ENCODE measurements around the gene TRIM37. TPM values are rescaled to one million over a fixed set of nuclear protein-coding genes. Genes with fewer than 3 reads are reported as not detected.

TRIM37 gene
- total RNA-seq, 1 experiment from 2014 or later, result 62.3 TPM

GRCh38 chr17:59067756-59068155 lies 38.9 kb downstream of the TRIM37 start (continued):
- no peak for TF ChIP-seq ZBTB21 (CRISPR knock-in tag; IDR thresholded peaks at IDR 0.05; ENCODE audit: borderline replicate concordance)
- TF ChIP-seq MAX (CRISPR knock-in tag; IDR thresholded peaks at IDR 0.05), result no peak
- TF ChIP-seq, protein P1, sequence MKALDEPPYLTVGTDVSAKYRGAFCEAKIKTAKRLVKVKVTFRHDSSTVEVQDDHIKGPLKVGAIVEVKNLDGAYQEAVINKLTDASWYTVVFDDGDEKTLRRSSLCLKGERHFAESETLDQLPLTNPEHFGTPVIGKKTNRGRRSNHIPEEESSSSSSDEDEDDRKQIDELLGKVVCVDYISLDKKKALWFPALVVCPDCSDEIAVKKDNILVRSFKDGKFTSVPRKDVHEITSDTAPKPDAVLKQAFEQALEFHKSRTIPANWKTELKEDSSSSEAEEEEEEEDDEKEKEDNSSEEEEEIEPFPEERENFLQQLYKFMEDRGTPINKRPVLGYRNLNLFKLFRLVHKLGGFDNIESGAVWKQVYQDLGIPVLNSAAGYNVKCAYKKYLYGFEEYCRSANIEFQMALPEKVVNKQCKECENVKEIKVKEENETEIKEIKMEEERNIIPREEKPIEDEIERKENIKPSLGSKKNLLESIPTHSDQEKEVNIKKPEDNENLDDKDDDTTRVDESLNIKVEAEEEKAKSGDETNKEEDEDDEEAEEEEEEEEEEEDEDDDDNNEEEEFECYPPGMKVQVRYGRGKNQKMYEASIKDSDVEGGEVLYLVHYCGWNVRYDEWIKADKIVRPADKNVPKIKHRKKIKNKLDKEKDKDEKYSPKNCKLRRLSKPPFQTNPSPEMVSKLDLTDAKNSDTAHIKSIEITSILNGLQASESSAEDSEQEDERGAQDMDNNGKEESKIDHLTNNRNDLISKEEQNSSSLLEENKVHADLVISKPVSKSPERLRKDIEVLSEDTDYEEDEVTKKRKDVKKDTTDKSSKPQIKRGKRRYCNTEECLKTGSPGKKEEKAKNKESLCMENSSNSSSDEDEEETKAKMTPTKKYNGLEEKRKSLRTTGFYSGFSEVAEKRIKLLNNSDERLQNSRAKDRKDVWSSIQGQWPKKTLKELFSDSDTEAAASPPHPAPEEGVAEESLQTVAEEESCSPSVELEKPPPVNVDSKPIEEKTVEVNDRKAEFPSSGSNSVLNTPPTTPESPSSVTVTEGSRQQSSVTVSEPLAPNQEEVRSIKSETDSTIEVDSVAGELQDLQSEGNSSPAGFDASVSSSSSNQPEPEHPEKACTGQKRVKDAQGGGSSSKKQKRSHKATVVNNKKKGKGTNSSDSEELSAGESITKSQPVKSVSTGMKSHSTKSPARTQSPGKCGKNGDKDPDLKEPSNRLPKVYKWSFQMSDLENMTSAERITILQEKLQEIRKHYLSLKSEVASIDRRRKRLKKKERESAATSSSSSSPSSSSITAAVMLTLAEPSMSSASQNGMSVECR (CRISPR knock-in tag; IDR thresholded peaks at IDR 0.05; ENCODE audit: borderline replicate concordance), result no peak

DNA sequence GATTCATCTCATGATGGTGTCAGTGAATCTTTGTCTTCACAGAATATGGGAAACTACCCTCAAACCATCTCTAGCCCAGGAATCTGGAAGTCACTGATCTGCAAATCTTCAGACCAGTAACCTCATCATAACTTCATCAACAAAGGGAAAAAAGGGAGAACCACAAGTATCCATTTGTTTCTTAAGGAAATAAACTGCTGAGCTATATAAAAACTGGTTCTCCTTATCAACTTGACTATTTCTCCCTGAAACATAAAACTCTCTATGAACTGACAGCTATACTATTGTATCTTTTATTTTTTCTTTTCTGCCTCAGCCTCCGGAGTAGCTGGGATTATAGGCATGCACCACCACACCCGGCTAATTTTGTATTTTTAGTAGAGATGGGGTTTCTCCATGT lies 39.3 kb downstream of the TRIM37 start:
- peaks cover 36% of the 10 kb centered on the region for H3K36me3 Mint-ChIP-seq
- H3K4me1 Mint-ChIP-seq, result no peaks in the 10 kb centered on the region
- ChIA-PET POLR2A (no interaction called here), CTCF (no interaction called here)
- no peaks in the 10 kb centered on the region for H3K27me3 Mint-ChIP-seq (ENCODE audit: low read depth)
- H3K27ac Mint-ChIP-seq, result no peak overlapping the region
- H3K4me3 Mint-ChIP-seq, result no peak overlapping the region
- TF ChIP-seq ATF3 (CRISPR knock-in tag; conservative IDR thresholded peaks at IDR 0.05) (no peak), IRF1 (CRISPR knock-in tag; IDR thresholded peaks at IDR 0.05) (no peak)
- ATAC-seq (no peak), DNase-seq (ENCODE audit: low spot score) (no peak)
- no peaks in the 10 kb centered on the region for H3K9me3 Mint-ChIP-seq

GRCh38 chr17:59062509-59062908 lies 44.2 kb downstream of the TRIM37 start:
- ATAC-seq (no peak), DNase-seq (ENCODE audit: low spot score) (no peak)
- no peak overlapping the region for H3K4me3 Mint-ChIP-seq
- H3K27ac Mint-ChIP-seq, result no peak overlapping the region
- H3K4me1 Mint-ChIP-seq, result no peaks in the 10 kb centered on the region
- H3K27me3 Mint-ChIP-seq (ENCODE audit: low read depth), result no peaks in the 10 kb centered on the region
- no peak for TF ChIP-seq ZNF416 (CRISPR knock-in tag; IDR thresholded peaks at IDR 0.05)
- no peak for TF ChIP-seq GRHL2 (CRISPR knock-in tag; IDR thresholded peaks at IDR 0.05; ENCODE audit: insufficient replicate concordance, severe bottlenecking)
- no peak for TF ChIP-seq TP53 (CRISPR knock-in tag; IDR thresholded peaks at IDR 0.05)
- no peak for TF ChIP-seq TEAD4 (CRISPR knock-in tag; IDR thresholded peaks at IDR 0.05)
- TF ChIP-seq ZNF317 (CRISPR knock-in tag; IDR thresholded peaks at IDR 0.05; ENCODE audit: borderline replicate concordance, low read depth), result no peak
- TF ChIP-seq CBFB (CRISPR knock-in tag; IDR thresholded peaks at IDR 0.05; ENCODE audit: low read depth), result no peak
- TF ChIP-seq ZNF232 (CRISPR knock-in tag; IDR thresholded peaks at IDR 0.05), result no peak
- TF ChIP-seq ZNF138 (CRISPR knock-in tag; conservative IDR thresholded peaks at IDR 0.05), result no peak
- TF ChIP-seq IRF1 (CRISPR knock-in tag; IDR thresholded peaks at IDR 0.05), result no peak
- no peak for TF ChIP-seq ATF2 (CRISPR knock-in tag; IDR thresholded peaks at IDR 0.05; ENCODE audit: borderline replicate concordance, low read depth)
- no peak for TF ChIP-seq ZNF219 (CRISPR knock-in tag; IDR thresholded peaks at IDR 0.05; ENCODE audit: borderline replicate concordance)
- TF ChIP-seq RORB (CRISPR knock-in tag; IDR thresholded peaks at IDR 0.05), result no peak
- TF ChIP-seq, protein P2, sequence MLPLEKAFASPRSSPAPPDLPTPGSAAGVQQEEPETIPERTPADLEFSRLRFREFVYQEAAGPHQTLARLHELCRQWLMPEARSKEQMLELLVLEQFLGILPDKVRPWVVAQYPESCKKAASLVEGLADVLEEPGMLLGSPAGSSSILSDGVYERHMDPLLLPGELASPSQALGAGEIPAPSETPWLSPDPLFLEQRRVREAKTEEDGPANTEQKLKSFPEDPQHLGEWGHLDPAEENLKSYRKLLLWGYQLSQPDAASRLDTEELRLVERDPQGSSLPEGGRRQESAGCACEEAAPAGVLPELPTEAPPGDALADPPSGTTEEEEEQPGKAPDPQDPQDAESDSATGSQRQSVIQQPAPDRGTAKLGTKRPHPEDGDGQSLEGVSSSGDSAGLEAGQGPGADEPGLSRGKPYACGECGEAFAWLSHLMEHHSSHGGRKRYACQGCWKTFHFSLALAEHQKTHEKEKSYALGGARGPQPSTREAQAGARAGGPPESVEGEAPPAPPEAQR (CRISPR knock-in tag; IDR thresholded peaks at IDR 0.05), result no peak
- TF ChIP-seq TEAD1 (CRISPR knock-in tag; IDR thresholded peaks at IDR 0.05), result no peak
- TF ChIP-seq FOXJ3 (CRISPR knock-in tag; IDR thresholded peaks at IDR 0.05; ENCODE audit: borderline replicate concordance), result no peak
- H3K9me3 Mint-ChIP-seq, result no peaks in the 10 kb centered on the region
- POLR2A ChIA-PET, result no interaction called here
- H3K36me3 Mint-ChIP-seq, result peaks cover 32% of the 10 kb centered on the region
- CTCF ChIA-PET, result no interaction called here

All from WTC11 (cell line).